ENCODE measurements around the gene DYSF.

The DYSF gene

GRCh38 chr2:71477231-71477691 lies 23.9 kb downstream of the DYSF start:
- H2BK15ac ChIP-seq (ENCODE audit: low read length) = no peak overlapping the region
- peaks cover 2 to 3% of the 10 kb centered on the region in 2 donors for H3K4me1 ChIP-seq (ENCODE audit: control insufficient read depth in 2 of 2, insufficient read depth in 1 of 2, low read depth in 1 of 2, low read length in 2 of 2)
- H2BK12ac ChIP-seq (ENCODE audit: low read length) = no peak overlapping the region
- H2AFZ ChIP-seq (ENCODE audit: low read length) = no peak overlapping the region
- H3K4ac ChIP-seq (ENCODE audit: low read length) = no peak overlapping the region
- H3K18ac ChIP-seq (ENCODE audit: low read length) = no peak overlapping the region
- no peaks in the 10 kb centered on the region for H3K27me3 ChIP-seq (ENCODE audit: control insufficient read depth in 3 of 3, insufficient read depth in 3 of 3, low read depth in 1 of 3, low read length in 3 of 3)
- no CpG with 5 or more reads among the region's 6 CpGs for WGBS, 2 donors (ENCODE audit: extremely low coverage in 2 of 2, insufficient read length in 2 of 2, insufficient replicate concordance in 1 of 2)
- H3K4me2 ChIP-seq (ENCODE audit: insufficient read depth, low read length, poor library complexity, severe bottlenecking) = no peak overlapping the region
- DNase-seq (ENCODE audit: low spot score) = no peak
- no peak overlapping the region for H2AK5ac ChIP-seq (ENCODE audit: low read depth, low read length)
- H3K36me3 ChIP-seq (replicated peaks in 1 of 2; ENCODE audit: control insufficient read depth in 2 of 2, insufficient read depth in 2 of 2, low read length in 2 of 2) = no peaks in the 10 kb centered on the region
- H2BK5ac ChIP-seq (ENCODE audit: low read length) = no peak overlapping the region
- H2BK120ac ChIP-seq (ENCODE audit: low read depth, low read length) = no peak overlapping the region
- H4K91ac ChIP-seq (ENCODE audit: low read depth, low read length, poor library complexity) = no peak overlapping the region
- no peak overlapping the region for H3K9ac ChIP-seq (ENCODE audit: low read depth, low read length, poor library complexity)
- no peaks in the 10 kb centered on the region for H3K79me1 ChIP-seq (ENCODE audit: low read depth, low read length)
- H3K14ac ChIP-seq (ENCODE audit: low read length) = no peak overlapping the region
- no peak overlapping the region for H3K27ac ChIP-seq (replicated peaks; ENCODE audit: low read length)
- H3K23ac ChIP-seq (ENCODE audit: low read depth, low read length, poor library complexity) = no peak overlapping the region
- no peak overlapping the region for H4K8ac ChIP-seq (ENCODE audit: low read depth, low read length)
- no peak overlapping the region for H3K4me3 ChIP-seq (ENCODE audit: low read length in 2 of 2)
- H3K9me3 ChIP-seq (replicated peaks in 1 of 2; ENCODE audit: control insufficient read depth in 2 of 2, insufficient read depth in 1 of 2, low read depth in 1 of 2, low read length in 2 of 2) = no peaks in the 10 kb centered on the region

- no peak overlapping the region for H2AFZ ChIP-seq (ENCODE audit: low read length)
- H3K23ac ChIP-seq (ENCODE audit: low read depth, low read length, poor library complexity) = no peak overlapping the region
- no CpG with 5 or more reads among the region's 6 CpGs for WGBS, 2 donors (ENCODE audit: extremely low coverage in 2 of 2, insufficient read length in 2 of 2, insufficient replicate concordance in 1 of 2)
- DNase-seq (ENCODE audit: low spot score) = no peak
- no peak overlapping the region for H3K4me3 ChIP-seq (ENCODE audit: low read length in 2 of 2)
- no peaks in the 10 kb centered on the region for H3K27me3 ChIP-seq (ENCODE audit: control insufficient read depth in 3 of 3, insufficient read depth in 3 of 3, low read depth in 1 of 3, low read length in 3 of 3)
- peaks cover 3 to 7% of the 10 kb centered on the region in 2 donors for H3K4me1 ChIP-seq (ENCODE audit: control insufficient read depth in 2 of 2, insufficient read depth in 1 of 2, low read depth in 1 of 2, low read length in 2 of 2)
- H4K91ac ChIP-seq (ENCODE audit: low read depth, low read length, poor library complexity) = no peak overlapping the region
- H3K9me3 ChIP-seq (replicated peaks in 1 of 2; ENCODE audit: control insufficient read depth in 2 of 2, insufficient read depth in 1 of 2, low read depth in 1 of 2, low read length in 2 of 2) = no peaks in the 10 kb centered on the region
- H2BK5ac ChIP-seq (ENCODE audit: low read length) = no peak overlapping the region
- H3K4ac ChIP-seq (ENCODE audit: low read length) = no peak overlapping the region
- no peak overlapping the region for H2BK120ac ChIP-seq (ENCODE audit: low read depth, low read length)
- no peak overlapping the region for H4K8ac ChIP-seq (ENCODE audit: low read depth, low read length)
- no peak overlapping the region for H3K14ac ChIP-seq (ENCODE audit: low read length)
- no peak overlapping the region for H3K27ac ChIP-seq (replicated peaks; ENCODE audit: low read length)
- no peak overlapping the region for H3K18ac ChIP-seq (ENCODE audit: low read length)
- H2AK5ac ChIP-seq (ENCODE audit: low read depth, low read length) = no peak overlapping the region
- H3K79me1 ChIP-seq (ENCODE audit: low read depth, low read length) = no peaks in the 10 kb centered on the region
- no peak overlapping the region for H2BK12ac ChIP-seq (ENCODE audit: low read length)
- H2BK15ac ChIP-seq (ENCODE audit: low read length) = no peak overlapping the region
- no peak overlapping the region for H3K9ac ChIP-seq (ENCODE audit: low read depth, low read length, poor library complexity)
- no peaks in the 10 kb centered on the region for H3K36me3 ChIP-seq (replicated peaks in 1 of 2; ENCODE audit: control insufficient read depth in 2 of 2, insufficient read depth in 2 of 2, low read length in 2 of 2)
- no peak overlapping the region for H3K4me2 ChIP-seq (ENCODE audit: insufficient read depth, low read length, poor library complexity, severe bottlenecking)
These were observed 25.4 kb downstream of the DYSF start for GRCh38 chr2:71478806-71479205.

DNA sequence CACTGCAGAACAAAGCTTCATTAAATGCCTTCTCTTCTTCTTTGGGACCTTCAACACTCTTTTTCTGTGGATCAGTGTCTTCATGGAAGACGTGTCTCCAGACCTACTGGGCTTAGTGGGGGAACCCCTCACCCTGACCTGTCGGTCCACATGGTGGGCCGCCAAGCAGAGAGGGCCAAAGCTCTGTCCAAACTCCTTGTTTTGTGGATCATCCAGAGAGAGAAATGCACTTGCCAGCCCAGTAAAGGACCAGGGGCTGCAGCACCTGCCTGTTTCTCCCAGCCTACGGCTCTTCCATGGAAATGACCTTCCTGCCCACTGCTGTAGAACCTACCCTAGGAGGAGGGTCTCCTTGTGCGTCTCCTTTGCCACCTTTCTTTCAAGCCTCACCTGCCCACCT lies 25.9 kb downstream of the DYSF start:
- Histone ChIP-seq H2BK120ac (ENCODE audit: low read depth, low read length) (no peak overlapping the region), H3K4me1 (ENCODE audit: control insufficient read depth in 2 of 2, insufficient read depth in 1 of 2, low read depth in 1 of 2, low read length in 2 of 2) (peaks cover 3 to 7% of the 10 kb centered on the region in 2 donors), H3K79me1 (ENCODE audit: low read depth, low read length) (no peaks in the 10 kb centered on the region), H3K18ac (ENCODE audit: low read length) (no peak overlapping the region), H3K27ac (replicated peaks; ENCODE audit: low read length) (no peak overlapping the region), H2AFZ (ENCODE audit: low read length) (no peak overlapping the region), H3K4me2 (ENCODE audit: insufficient read depth, low read length, poor library complexity, severe bottlenecking) (no peak overlapping the region), H3K14ac (ENCODE audit: low read length) (no peak overlapping the region), H3K36me3 (replicated peaks in 1 of 2; ENCODE audit: control insufficient read depth in 2 of 2, insufficient read depth in 2 of 2, low read length in 2 of 2) (no peaks in the 10 kb centered on the region), H4K8ac (ENCODE audit: low read depth, low read length) (no peak overlapping the region), H3K4ac (ENCODE audit: low read length) (no peak overlapping the region), H3K23ac (ENCODE audit: low read depth, low read length, poor library complexity) (no peak overlapping the region), H2AK5ac (ENCODE audit: low read depth, low read length) (no peak overlapping the region), H2BK5ac (ENCODE audit: low read length) (no peak overlapping the region), H3K27me3 (ENCODE audit: control insufficient read depth in 3 of 3, insufficient read depth in 3 of 3, low read depth in 1 of 3, low read length in 3 of 3) (no peaks in the 10 kb centered on the region), H4K91ac (ENCODE audit: low read depth, low read length, poor library complexity) (no peak overlapping the region), H3K9me3 (replicated peaks in 1 of 2; ENCODE audit: control insufficient read depth in 2 of 2, insufficient read depth in 1 of 2, low read depth in 1 of 2, low read length in 2 of 2) (no peaks in the 10 kb centered on the region), H3K4me3 (ENCODE audit: low read length in 2 of 2) (no peak overlapping the region), H2BK12ac (ENCODE audit: low read length) (no peak overlapping the region), H2BK15ac (ENCODE audit: low read length) (no peak overlapping the region), H3K9ac (ENCODE audit: low read depth, low read length, poor library complexity) (no peak overlapping the region)
- no CpG with 5 or more reads among the region's 5 CpGs for WGBS, 2 donors (ENCODE audit: extremely low coverage in 2 of 2, insufficient read length in 2 of 2, insufficient replicate concordance in 1 of 2)
- DNase-seq (ENCODE audit: low spot score) = no peak

DNA sequence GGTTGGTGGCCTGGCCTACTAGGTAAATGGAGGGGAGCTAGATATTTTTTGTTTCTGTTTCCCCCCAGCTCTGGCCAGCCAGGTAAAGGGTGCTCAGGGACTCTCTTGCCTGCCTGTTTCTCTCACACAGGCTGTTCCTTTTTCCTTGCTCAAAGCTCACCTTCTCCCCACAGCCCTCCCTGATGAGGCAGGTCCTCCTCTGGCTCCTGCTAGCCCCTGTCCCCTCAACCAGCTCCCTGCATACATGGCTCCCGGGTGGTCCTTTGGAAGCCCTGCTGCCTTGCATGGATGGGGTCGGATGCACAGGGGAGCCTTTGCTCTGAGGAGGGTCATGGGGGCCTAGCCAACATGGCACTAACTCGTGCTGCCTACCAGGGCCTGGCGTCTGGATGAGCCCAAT lies 27.8 kb downstream of the DYSF start:
- Histone ChIP-seq H2AK5ac (ENCODE audit: low read depth, low read length) (no peak overlapping the region), H2BK12ac (ENCODE audit: low read length) (no peak overlapping the region), H3K23ac (ENCODE audit: low read depth, low read length, poor library complexity) (no peak overlapping the region), H4K8ac (ENCODE audit: low read depth, low read length) (no peak overlapping the region), H3K9me3 (replicated peaks in 1 of 2; ENCODE audit: control insufficient read depth in 2 of 2, insufficient read depth in 1 of 2, low read depth in 1 of 2, low read length in 2 of 2) (no peaks in the 10 kb centered on the region), H3K4me3 (ENCODE audit: low read length in 2 of 2) (no peak overlapping the region), H2BK120ac (ENCODE audit: low read depth, low read length) (no peak overlapping the region), H3K4ac (ENCODE audit: low read length) (no peak overlapping the region), H4K91ac (ENCODE audit: low read depth, low read length, poor library complexity) (no peak overlapping the region), H3K27ac (replicated peaks; ENCODE audit: low read length) (no peak overlapping the region), H3K18ac (ENCODE audit: low read length) (no peak overlapping the region), H2BK5ac (ENCODE audit: low read length) (no peak overlapping the region), H2BK15ac (ENCODE audit: low read length) (no peak overlapping the region), H3K27me3 (ENCODE audit: control insufficient read depth in 3 of 3, insufficient read depth in 3 of 3, low read depth in 1 of 3, low read length in 3 of 3) (no peaks in the 10 kb centered on the region), H3K4me1 (ENCODE audit: control insufficient read depth in 2 of 2, insufficient read depth in 1 of 2, low read depth in 1 of 2, low read length in 2 of 2) (peaks cover 0 to 7% of the 10 kb centered on the region in 2 donors), H3K4me2 (ENCODE audit: insufficient read depth, low read length, poor library complexity, severe bottlenecking) (no peak overlapping the region), H3K9ac (ENCODE audit: low read depth, low read length, poor library complexity) (no peak overlapping the region), H3K79me1 (ENCODE audit: low read depth, low read length) (no peaks in the 10 kb centered on the region), H3K14ac (ENCODE audit: low read length) (no peak overlapping the region), H3K36me3 (replicated peaks in 1 of 2; ENCODE audit: control insufficient read depth in 2 of 2, insufficient read depth in 2 of 2, low read length in 2 of 2) (no peaks in the 10 kb centered on the region), H2AFZ (ENCODE audit: low read length) (no peak overlapping the region)
- DNase-seq (ENCODE audit: low spot score) = no peak
- no CpG with 5 or more reads among the region's 4 CpGs for WGBS, 2 donors (ENCODE audit: extremely low coverage in 2 of 2, insufficient read length in 2 of 2, insufficient replicate concordance in 1 of 2)
